Measurements from ENCODE around the gene SEMA4A. TPM values are rescaled to one million over a fixed set of nuclear protein-coding genes. Genes with fewer than 3 reads are reported as not detected.

SEMA4A gene
- total and polyA plus RNA-seq, 2 of the 8 experiments (the other 6 are each of a cell fraction or from before 2014, with no cell fraction given): 7.3 to 10.6 TPM

DNA sequence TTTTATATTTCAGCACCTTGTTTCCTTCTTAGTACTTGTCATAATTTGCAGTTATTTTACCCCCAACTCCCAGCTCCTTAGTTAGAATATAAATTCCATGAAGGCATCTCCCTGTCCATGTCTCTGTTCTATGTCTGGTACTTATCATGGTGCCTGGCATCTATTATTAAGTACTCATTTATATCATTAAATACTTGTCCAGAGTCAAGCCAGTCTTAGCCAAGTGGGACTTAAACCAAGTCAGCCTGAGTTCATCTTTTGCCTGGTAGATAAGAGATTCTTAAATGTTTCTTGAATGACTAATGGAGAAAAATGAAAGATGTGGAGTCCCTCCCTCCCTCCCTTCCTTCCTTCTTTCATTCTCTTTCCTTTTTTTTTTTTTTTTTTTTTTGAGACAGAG lies 49.9 kb downstream of the SEMA4A start:
- H3K4me2 ChIP-seq (ENCODE audit: insufficient read depth in 1 of 2, low read depth in 2 of 2, low read length in 2 of 2): no peak overlapping the region
- H4K91ac ChIP-seq (replicated peaks; ENCODE audit: insufficient read length, low read length): no peak overlapping the region
- no peak overlapping the region for H3K4ac ChIP-seq (replicated peaks; ENCODE audit: insufficient read length, low read depth, low read length)
- H2AFZ ChIP-seq (ENCODE audit: low read length): no peak overlapping the region
- H3K56ac ChIP-seq (replicated peaks; ENCODE audit: insufficient read length, low read depth, low read length): no peak overlapping the region
- TF ChIP-seq, protein P1, sequence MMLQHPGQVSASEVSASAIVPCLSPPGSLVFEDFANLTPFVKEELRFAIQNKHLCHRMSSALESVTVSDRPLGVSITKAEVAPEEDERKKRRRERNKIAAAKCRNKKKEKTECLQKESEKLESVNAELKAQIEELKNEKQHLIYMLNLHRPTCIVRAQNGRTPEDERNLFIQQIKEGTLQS (IDR thresholded peaks at IDR 0.05; ENCODE audit: insufficient read depth, low read depth, low read length): no peak
- no peak for TF ChIP-seq JUN (IDR thresholded peaks at IDR 0.05; ENCODE audit: low read depth, low read length)
- no peak for TF ChIP-seq BACH1 (IDR thresholded peaks at IDR 0.05; ENCODE audit: low read length)
- no peak for TF ChIP-seq KDM5A (IDR thresholded peaks at IDR 0.05; ENCODE audit: low read length)
- no peak for TF ChIP-seq RNF2 (IDR thresholded peaks at IDR 0.05; ENCODE audit: borderline replicate concordance, low read depth, low read length, missing control alignments, poor library complexity, severe bottlenecking)
- no peak for TF ChIP-seq SAP30 (IDR thresholded peaks at IDR 0.05; ENCODE audit: insufficient read depth, insufficient replicate concordance, low read length)
- TF ChIP-seq TBP (IDR thresholded peaks at IDR 0.05; ENCODE audit: low read depth, low read length): no peak
- DNase-seq (ENCODE audit: low read depth in 1 of 2, low spot score in 2 of 2) (no peak), FAIRE-seq (no peak)
- ChIA-PET POLR2A (ENCODE audit: partially characterized antibody) (interaction anchor here (0.9 to 9.5 kb wide), 3 partner anchors 9 to 23 kb away, joined by 3 to 77 read pairs (median 15); partner anchors contain the start of genes PMF1 and SLC25A44), CTCF (ENCODE audit: partially characterized antibody) (interaction anchor here (1.1 kb wide), 1 partner anchor 9 kb away, joined by 3 read pairs; no protein-coding TSS in a partner anchor)
- no peak overlapping the region for H3K27ac ChIP-seq (ENCODE audit: low read depth, low read length)
- no peak overlapping the region for H2BK20ac ChIP-seq (ENCODE audit: low read length)
- H3K79me1 ChIP-seq (ENCODE audit: low read depth, low read length): peaks cover 3% of the 10 kb centered on the region; the same call in 1 of the 2 replicates
- no peak overlapping the region for H4K8ac ChIP-seq (ENCODE audit: extremely low read depth, insufficient read depth, low read length)
- H3K27me3 ChIP-seq (replicated peaks in 1 of 4; ENCODE audit: control insufficient read depth in 3 of 4, extremely low read depth in 1 of 4, insufficient read depth in 3 of 4, low read length in 3 of 4): no peaks in the 10 kb centered on the region
- H2AK5ac ChIP-seq (ENCODE audit: low read depth, low read length): no peak overlapping the region
- H4K5ac ChIP-seq (ENCODE audit: insufficient read length, low read depth, low read length): no peak overlapping the region
- H3K23ac ChIP-seq (ENCODE audit: insufficient read length): no peak overlapping the region
- no peak overlapping the region for H2BK120ac ChIP-seq (replicated peaks; ENCODE audit: low read depth, low read length)
- H3K4me1 ChIP-seq (replicated peaks in 1 of 4; ENCODE audit: control insufficient read depth in 3 of 4, insufficient read depth in 4 of 4, low read length in 3 of 4): peaks cover 0 to 2% (median 0%) of the 10 kb centered on the region in 4 experiments; a peak in 1 of 7 replicates
- H4K20me1 ChIP-seq (replicated peaks in 1 of 2; ENCODE audit: control insufficient read depth in 1 of 2, insufficient read depth in 2 of 2, low read length in 2 of 2): peaks cover 0 to 6% of the 10 kb centered on the region in 2 experiments
- no peak overlapping the region for H2BK5ac ChIP-seq (ENCODE audit: low read depth, low read length)
- H3K9ac ChIP-seq (replicated peaks in 1 of 4; ENCODE audit: extremely low read depth in 1 of 4, low read depth in 3 of 4, low read length in 3 of 4): no peak overlapping the region
- no peak overlapping the region for H3K4me3 ChIP-seq (ENCODE audit: extremely low read depth in 1 of 4, insufficient read depth in 2 of 4, low read depth in 3 of 4, low read length in 4 of 4)
- H3K23me2 ChIP-seq (ENCODE audit: low read depth, low read length): 0 out of 2 replicates have a peak, but pooled peaks cover 3% of the 10 kb centered on the region
- H3K79me2 ChIP-seq (ENCODE audit: control insufficient read depth in 1 of 2, insufficient read depth in 2 of 2, low read length in 2 of 2): peaks cover 0 to 20% of the 10 kb centered on the region in 2 experiments; a peak in 1 of 4 replicates
- H3K18ac ChIP-seq (ENCODE audit: extremely low read depth, low read length): no peak overlapping the region
- H3K14ac ChIP-seq (ENCODE audit: insufficient read length): no peak overlapping the region
- no peak overlapping the region for H2BK15ac ChIP-seq (ENCODE audit: low read length)
- H3K9me3 ChIP-seq (ENCODE audit: insufficient read depth in 2 of 2, low read depth in 1 of 2, low read length in 1 of 2): no peaks in the 10 kb centered on the region
- H3K36me3 ChIP-seq (ENCODE audit: control insufficient read depth in 2 of 4, insufficient read depth in 4 of 4, low read length in 3 of 4): peaks cover 4 to 29% (median 7%) of the 10 kb centered on the region in 4 experiments; a peak in 4 of 8 replicates
- no peak overlapping the region for H2BK12ac ChIP-seq (ENCODE audit: low read depth, low read length)
